SU-DHL-6 (cell line): ENCODE results near the gene WARS2.

ENCODE experiments used
- EZH2phosphoT487 ChIP-seq: fragments of 200-600 bp; sonication (generic), shearing (Covaris generic); conservative IDR thresholded peaks from 2 replicates; pipeline ENCODE4 v1.6.1; 2018; ENCODE audit warnings: mild to moderate bottlenecking, antibody characterized with exemption, low read length, moderate library complexity, mixed read lengths
- TF ChIP-seq, protein P1 (sequence below): fragments of 200-600 bp; sonication (generic); IDR thresholded peaks from one replicate; pipeline ENCODE4 v1.5.1; 2017; ENCODE audit warnings: antibody characterized with exemption, mild to moderate bottlenecking, low read length, moderate library complexity; ENCODE audit not compliant: insufficient read depth, poor library complexity, severe bottlenecking

DNA sequence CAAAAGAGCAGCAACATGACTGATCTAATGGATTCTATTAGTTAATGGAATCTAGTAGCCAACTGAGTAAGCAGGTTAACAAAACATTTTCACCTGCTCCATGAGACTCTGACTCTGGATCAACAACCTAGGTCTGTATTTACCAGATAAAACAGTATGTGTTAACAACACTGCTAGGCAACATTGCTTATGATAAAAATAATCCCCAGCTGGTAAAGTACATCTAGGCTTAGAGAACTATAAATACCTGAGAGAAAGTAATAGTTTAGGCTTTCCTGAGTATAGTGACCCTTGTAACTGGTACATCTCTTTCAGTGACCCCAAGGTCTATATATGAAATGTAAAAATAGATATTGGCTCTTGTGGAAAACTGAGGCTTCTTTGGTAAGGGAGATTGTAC is 78.8 kb downstream of the WARS2 start:
- TF ChIP-seq, protein P1, sequence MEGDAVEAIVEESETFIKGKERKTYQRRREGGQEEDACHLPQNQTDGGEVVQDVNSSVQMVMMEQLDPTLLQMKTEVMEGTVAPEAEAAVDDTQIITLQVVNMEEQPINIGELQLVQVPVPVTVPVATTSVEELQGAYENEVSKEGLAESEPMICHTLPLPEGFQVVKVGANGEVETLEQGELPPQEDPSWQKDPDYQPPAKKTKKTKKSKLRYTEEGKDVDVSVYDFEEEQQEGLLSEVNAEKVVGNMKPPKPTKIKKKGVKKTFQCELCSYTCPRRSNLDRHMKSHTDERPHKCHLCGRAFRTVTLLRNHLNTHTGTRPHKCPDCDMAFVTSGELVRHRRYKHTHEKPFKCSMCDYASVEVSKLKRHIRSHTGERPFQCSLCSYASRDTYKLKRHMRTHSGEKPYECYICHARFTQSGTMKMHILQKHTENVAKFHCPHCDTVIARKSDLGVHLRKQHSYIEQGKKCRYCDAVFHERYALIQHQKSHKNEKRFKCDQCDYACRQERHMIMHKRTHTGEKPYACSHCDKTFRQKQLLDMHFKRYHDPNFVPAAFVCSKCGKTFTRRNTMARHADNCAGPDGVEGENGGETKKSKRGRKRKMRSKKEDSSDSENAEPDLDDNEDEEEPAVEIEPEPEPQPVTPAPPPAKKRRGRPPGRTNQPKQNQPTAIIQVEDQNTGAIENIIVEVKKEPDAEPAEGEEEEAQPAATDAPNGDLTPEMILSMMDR = no peak
- TF ChIP-seq EZH2phosphoT487 = no peak
